ENCODE data around the gene RASGRF1. TPM values are rescaled to one million over a fixed set of nuclear protein-coding genes. Genes with fewer than 3 reads are reported as not detected.

Gene RASGRF1
- total RNA-seq, 2 donors from 2014 or later: 0.09 to 1.1 TPM

DNA sequence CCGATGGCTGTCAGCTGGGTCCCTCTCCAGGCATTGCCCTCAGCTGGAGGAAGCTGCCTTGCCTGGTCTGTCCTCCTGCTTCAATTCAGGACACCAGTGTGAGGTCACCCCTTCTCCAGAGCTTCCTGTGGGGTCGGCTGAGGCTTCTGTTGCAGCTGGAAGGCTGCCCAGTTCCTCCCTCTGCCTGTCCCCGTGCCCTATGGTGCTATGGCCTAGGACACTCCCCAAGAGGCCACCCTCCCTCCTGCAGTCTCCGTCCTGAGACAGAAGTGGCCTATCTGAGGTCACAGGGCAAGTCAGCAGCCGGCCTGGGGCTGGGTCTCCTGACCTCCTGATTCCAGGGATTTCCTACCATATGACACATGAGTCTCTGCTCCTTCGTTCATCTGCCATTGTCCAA lies 57.9 kb downstream of the RASGRF1 start:
- no peaks in the 10 kb centered on the region for H3K27me3 ChIP-seq (replicated peaks; ENCODE audit: insufficient read depth)
- TF ChIP-seq POLR2A (IDR thresholded peaks at IDR 0.05) (no peak), CTCF (IDR thresholded peaks at IDR 0.05) (no peak), POLR2AphosphoS5 (IDR thresholded peaks at IDR 0.05) (no peak)
- intact Hi-C loops (cut with DNase I): no loop called here
- H3K4me1 ChIP-seq (replicated peaks): no peaks in the 10 kb centered on the region
- WGBS: 58% methylated on average over 6 of the region's 6 CpGs
- no peaks in the 10 kb centered on the region for H3K36me3 ChIP-seq
- H3K27ac ChIP-seq: no peak overlapping the region
- DNase-seq (ENCODE audit: low spot score): no peak
- no peaks in the 10 kb centered on the region for H3K9me3 ChIP-seq
- H3K4me3 ChIP-seq: no peak overlapping the region

DNA sequence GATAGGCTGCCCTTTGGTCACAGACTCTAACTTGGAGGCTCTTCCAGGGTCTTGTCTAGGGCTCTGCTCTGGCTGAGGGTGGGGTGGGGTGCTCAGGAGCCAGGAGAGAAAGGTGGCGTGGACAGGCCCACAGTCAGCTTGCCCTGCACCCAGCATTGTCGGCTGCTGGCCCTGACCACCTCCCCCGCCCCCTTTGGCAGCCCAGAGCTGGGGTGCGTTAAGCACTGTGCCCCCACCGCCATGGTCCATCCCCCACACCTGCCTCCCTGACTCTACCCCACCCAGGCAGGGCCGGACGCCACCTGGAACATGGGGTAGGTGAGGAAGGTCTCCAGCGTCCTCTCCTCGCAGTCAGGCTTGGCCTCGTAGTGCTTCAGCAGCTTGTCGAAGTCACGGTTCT lies 58.8 kb downstream of the RASGRF1 start:
- no peak for DNase-seq (ENCODE audit: low spot score)
- Histone ChIP-seq H3K36me3 (no peaks in the 10 kb centered on the region), H3K9me3 (no peaks in the 10 kb centered on the region), H3K4me3 (no peak overlapping the region), H3K27me3 (replicated peaks; ENCODE audit: insufficient read depth) (no peaks in the 10 kb centered on the region), H3K4me1 (replicated peaks) (no peaks in the 10 kb centered on the region), H3K27ac (no peak overlapping the region)
- WGBS: 90% methylated on average over 12 of the region's 12 CpGs
- TF ChIP-seq CTCF (IDR thresholded peaks at IDR 0.05) (no peak), POLR2A (IDR thresholded peaks at IDR 0.05) (no peak), POLR2AphosphoS5 (IDR thresholded peaks at IDR 0.05) (no peak)
- intact Hi-C loops (cut with DNase I): no loop called here

DNA sequence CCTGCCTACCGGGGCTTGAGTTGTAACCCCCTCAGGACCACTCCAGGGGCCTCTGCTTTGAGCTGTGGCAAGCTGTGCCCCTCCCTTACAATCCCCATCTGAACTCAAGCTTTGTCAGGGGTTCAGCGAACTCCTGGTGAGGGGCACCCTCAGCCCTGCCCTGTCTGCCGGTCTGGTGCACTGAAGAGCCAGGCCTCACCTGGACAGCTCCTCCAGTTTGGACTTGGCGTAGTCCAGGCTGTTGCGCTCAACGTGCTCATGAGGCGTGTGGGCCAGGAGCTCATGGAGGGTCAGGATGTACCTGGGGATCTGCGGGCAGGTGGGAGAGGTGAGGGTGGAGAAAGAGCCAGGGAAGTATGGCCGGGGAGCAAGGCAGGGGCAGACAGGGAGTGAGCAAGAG lies 59.4 kb downstream of the RASGRF1 start:
- Histone ChIP-seq H3K36me3 (no peaks in the 10 kb centered on the region), H3K9me3 (no peaks in the 10 kb centered on the region), H3K4me1 (replicated peaks) (no peaks in the 10 kb centered on the region), H3K4me3 (no peak overlapping the region), H3K27ac (no peak overlapping the region), H3K27me3 (replicated peaks; ENCODE audit: insufficient read depth) (no peaks in the 10 kb centered on the region)
- TF ChIP-seq CTCF (IDR thresholded peaks at IDR 0.05) (no peak), POLR2AphosphoS5 (IDR thresholded peaks at IDR 0.05) (no peak), POLR2A (IDR thresholded peaks at IDR 0.05) (no peak)
- 87% methylated on average over 9 of the region's 9 CpGs for WGBS
- no peak for DNase-seq (ENCODE audit: low spot score)
- intact Hi-C loops (cut with DNase I): no loop called here

- Histone ChIP-seq H3K4me1 (replicated peaks) (no peaks in the 10 kb centered on the region), H3K4me3 (no peak overlapping the region), H3K27me3 (replicated peaks; ENCODE audit: insufficient read depth) (no peaks in the 10 kb centered on the region), H3K36me3 (no peaks in the 10 kb centered on the region), H3K9me3 (no peaks in the 10 kb centered on the region), H3K27ac (no peak overlapping the region)
- intact Hi-C loops (cut with DNase I): no loop called here
- no peak for DNase-seq (ENCODE audit: low spot score)
- WGBS: 94% methylated on average over 4 of the region's 4 CpGs
- TF ChIP-seq POLR2A (IDR thresholded peaks at IDR 0.05): no peak
- TF ChIP-seq CTCF (IDR thresholded peaks at IDR 0.05): no peak
- no peak for TF ChIP-seq POLR2AphosphoS5 (IDR thresholded peaks at IDR 0.05)
These were observed 60.1 kb downstream of the RASGRF1 start for GRCh38 chr15:79030470-79030869.

- no peak for DNase-seq (ENCODE audit: low spot score)
- Histone ChIP-seq H3K36me3 (no peaks in the 10 kb centered on the region), H3K27me3 (replicated peaks; ENCODE audit: insufficient read depth) (no peaks in the 10 kb centered on the region), H3K4me1 (replicated peaks) (no peaks in the 10 kb centered on the region), H3K27ac (no peak overlapping the region), H3K4me3 (no peak overlapping the region), H3K9me3 (no peaks in the 10 kb centered on the region)
- TF ChIP-seq POLR2AphosphoS5 (IDR thresholded peaks at IDR 0.05) (no peak), CTCF (IDR thresholded peaks at IDR 0.05) (peak; percentile 60 to 78 (median 73))
- intact Hi-C loops (cut with DNase I): loop anchor here (1.0 kb wide), 1 partner anchor 156 kb away; no protein-coding TSS in a partner anchor
- 49% methylated on average over 7 of the region's 7 CpGs for WGBS
These were observed 62.1 kb downstream of the RASGRF1 start for GRCh38 chr15:79028411-79028964.

All from prostate gland (tissue), 2 donors.